SK-N-SH treated with all-trans-retinoic acid at 6 μM for 48 hours (cell line): ENCODE data around the gene LY86.

Source experiments
- ARNTL ChIP-seq: fragments of 450-650 bp; formaldehyde crosslinking; IDR thresholded peaks from 2 replicates; pipeline ENCODE4 v1.5.0; 2020; ENCODE audit warnings: low read depth, mild to moderate bottlenecking, moderate library complexity, borderline replicate concordance
- ESRRG ChIP-seq: fragments of 250-450 bp; sonication (Bioruptor Pico); IDR thresholded peaks from 2 replicates; pipeline ENCODE4 v1.6.1; 2021; ENCODE audit warnings: mild to moderate bottlenecking
- GLIS3 ChIP-seq: fragments of 250-450 bp; sonication (Bioruptor Pico); IDR thresholded peaks from 2 replicates; pipeline ENCODE4 v1.5.0; 2020; ENCODE audit warnings: mild to moderate bottlenecking, moderate library complexity
- TCF4 ChIP-seq: fragments of 250-450 bp; sonication (Bioruptor Pico); IDR thresholded peaks from 2 replicates; pipeline ENCODE4 v1.8.0; 2021; ENCODE audit warnings: mild to moderate bottlenecking, moderate library complexity, borderline replicate concordance
- ZFP30 ChIP-seq: fragments of 450-650 bp; formaldehyde crosslinking; IDR thresholded peaks from 2 replicates; pipeline ENCODE4 v1.5.0; 2022; ENCODE audit warnings: mild to moderate bottlenecking, moderate library complexity
- ZNF8 ChIP-seq: fragments of 450-650 bp; formaldehyde crosslinking; IDR thresholded peaks from 2 replicates; pipeline ENCODE4 v1.5.0; 2020; ENCODE audit warnings: mild to moderate bottlenecking, moderate library complexity
- TF ChIP-seq, protein P1 (sequence below): fragments of 250-450 bp; sonication (Bioruptor Pico); IDR thresholded peaks from 2 replicates; pipeline ENCODE4 v1.8.0; 2021; ENCODE audit warnings: low read depth, mild to moderate bottlenecking, moderate library complexity, borderline replicate concordance

GRCh38 chr6:6688283-6688682 lies 99.8 kb downstream of the LY86 start:
- TF ChIP-seq ZNF8 (CRISPR knock-in tag) (no peak), ARNTL (no peak), TCF4 (CRISPR knock-in tag) (no peak), ZFP30 (CRISPR knock-in tag) (no peak), GLIS3 (CRISPR knock-in tag) (no peak), ESRRG (CRISPR knock-in tag) (no peak)
- TF ChIP-seq, protein P1, sequence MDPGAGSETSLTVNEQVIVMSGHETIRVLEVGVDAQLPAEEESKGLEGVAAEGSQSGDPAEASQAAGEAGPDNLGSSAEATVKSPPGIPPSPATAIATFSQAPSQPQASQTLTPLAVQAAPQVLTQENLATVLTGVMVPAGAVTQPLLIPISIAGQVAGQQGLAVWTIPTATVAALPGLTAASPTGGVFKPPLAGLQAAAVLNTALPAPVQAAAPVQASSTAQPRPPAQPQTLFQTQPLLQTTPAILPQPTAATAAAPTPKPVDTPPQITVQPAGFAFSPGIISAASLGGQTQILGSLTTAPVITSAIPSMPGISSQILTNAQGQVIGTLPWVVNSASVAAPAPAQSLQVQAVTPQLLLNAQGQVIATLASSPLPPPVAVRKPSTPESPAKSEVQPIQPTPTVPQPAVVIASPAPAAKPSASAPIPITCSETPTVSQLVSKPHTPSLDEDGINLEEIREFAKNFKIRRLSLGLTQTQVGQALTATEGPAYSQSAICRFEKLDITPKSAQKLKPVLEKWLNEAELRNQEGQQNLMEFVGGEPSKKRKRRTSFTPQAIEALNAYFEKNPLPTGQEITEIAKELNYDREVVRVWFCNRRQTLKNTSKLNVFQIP (CRISPR knock-in tag): no peak
